Endodermal cell (in vitro differentiated cells): Measurements from ENCODE around the gene ATRN. TPM values are rescaled to one million over a fixed set of nuclear protein-coding genes. Genes with fewer than 3 reads are reported as not detected.

Source experiments
- DNase-seq: peaks from one replicate; pipeline ENCODE4 v3.0.0-alpha.2; 2017
- H3K27ac ChIP-seq: 2 replicates; pipeline ENCODE4 v1.5.1; 2013; ENCODE audit warnings: mild to moderate bottlenecking, low read depth, low read length, moderate library complexity
- H3K27me3 ChIP-seq: 2 replicates; pipeline ENCODE4 v1.6.1; 2013; ENCODE audit warnings: mild to moderate bottlenecking, low read length, moderate library complexity; ENCODE audit not compliant: insufficient read depth, control insufficient read depth, poor library complexity, severe bottlenecking
- H3K36me3 ChIP-seq: 2 replicates; pipeline ENCODE4 v1.7.0; 2013; ENCODE audit warnings: mild to moderate bottlenecking, low read length, moderate library complexity; ENCODE audit not compliant: control insufficient read depth, insufficient read depth
- H3K4me1 ChIP-seq: one replicate; pipeline ENCODE4 v1.7.0; 2013; ENCODE audit warnings: low read length; ENCODE audit not compliant: control insufficient read depth, insufficient read depth
- H3K4me3 ChIP-seq: 2 replicates; pipeline ENCODE4 v1.5.1; 2013; ENCODE audit warnings: mild to moderate bottlenecking, low read length, moderate library complexity
- H3K9ac ChIP-seq: 2 replicates; pipeline ENCODE4 v1.6.1; 2013; ENCODE audit warnings: mild to moderate bottlenecking, low read length, moderate library complexity; ENCODE audit not compliant: poor library complexity, severe bottlenecking; ENCODE audit errors: extremely low read depth
- H3K9me3 ChIP-seq: 2 replicates; pipeline ENCODE4 v1.6.1; 2013; ENCODE audit warnings: mild to moderate bottlenecking, low read length, moderate library complexity; ENCODE audit not compliant: control insufficient read depth
- H3K27ac Mint-ChIP-seq: 2 replicates; pipeline ENCODE4 v1.8.0; 2020; ENCODE audit warnings: mixed read lengths
- H3K27me3 Mint-ChIP-seq: 2 replicates; pipeline ENCODE4 v1.8.0; 2021; ENCODE audit warnings: mild to moderate bottlenecking, mixed read lengths; ENCODE audit not compliant: insufficient read depth
- H3K36me3 Mint-ChIP-seq: 2 replicates; pipeline ENCODE4 v1.8.0; 2020; ENCODE audit warnings: low read depth, mixed read lengths
- H3K4me1 Mint-ChIP-seq: 2 replicates; pipeline ENCODE4 v1.8.0; 2020; ENCODE audit warnings: mixed read lengths
- H3K4me3 Mint-ChIP-seq: 2 replicates; pipeline ENCODE4 v1.8.0; 2020; ENCODE audit warnings: mild to moderate bottlenecking, moderate library complexity, mixed read lengths
- H3K9me3 Mint-ChIP-seq: 2 replicates; pipeline ENCODE4 v1.8.0; 2020; ENCODE audit warnings: mild to moderate bottlenecking, mixed read lengths
- CTCF ChIP-seq: fragments of 200-600 bp; sonication (generic); conservative IDR thresholded peaks from 2 replicates; pipeline ENCODE4 v1.5.0; 2021; ENCODE audit warnings: antibody characterized with exemption, mild to moderate bottlenecking
- WGBS, 2 experiments: methylation state at CpG; one replicate each; pipeline versions ENCODE4 v1.1.5 to v1.1.7; 2013; ENCODE audit warnings: missing lambda C conversion rate in 2 of 2, mixed read lengths in 1 of 2; ENCODE audit not compliant: insufficient coverage in 1 of 2, insufficient read length in 1 of 2; 5-methylcytosine and 5-hydroxymethylcytosine counted together
- total RNA-seq, 2 donors: library from RNA; stranded (reverse); fragmentation: NEBNext Ultra II Directional in 1 of 2; extraction: Animal tissue kit (Norgen Biotek cat#: 25700) in 1 of 2; gene quantifications; 2 replicates in 1 of 2; 3 replicates in 1 of 2; pipeline ENCODE4 v1.2.1, GENCODE V29; 2021

Gene ATRN
- total RNA-seq, 2 donors from 2014 or later = 27.4 to 31.2 TPM

GRCh38 chr20:3547906-3548305, 77.1 kb downstream of the ATRN start:
- Mint-ChIP-seq H3K36me3 (peaks cover 12% of the 10 kb centered on the region), H3K4me3 (no peak overlapping the region), H3K27ac (no peak overlapping the region), H3K9me3 (no peaks in the 10 kb centered on the region), H3K4me1 (no peaks in the 10 kb centered on the region), H3K27me3 (no peaks in the 10 kb centered on the region)
- Histone ChIP-seq H3K9ac (no peak overlapping the region), H3K9me3 (no peaks in the 10 kb centered on the region), H3K4me1 (no peaks in the 10 kb centered on the region), H3K4me3 (no peak overlapping the region), H3K36me3 (peaks cover 5% of the 10 kb centered on the region), H3K27ac (no peak overlapping the region), H3K27me3 (no peaks in the 10 kb centered on the region)
- no peak for TF ChIP-seq CTCF
- WGBS, 2 experiments = no CpG with 5 or more reads among the region's 1 CpG
- DNase-seq = no peak

GRCh38 chr20:3550837-3551236, 80.0 kb downstream of the ATRN start:
- H3K27me3 Mint-ChIP-seq = no peaks in the 10 kb centered on the region
- WGBS, 2 experiments = 74 to 75% methylated on average over 1 of the region's 1 CpG
- H3K9me3 ChIP-seq = no peaks in the 10 kb centered on the region
- H3K27ac ChIP-seq = no peak overlapping the region
- peaks cover 5% of the 10 kb centered on the region for H3K36me3 ChIP-seq
- H3K9ac ChIP-seq = no peak overlapping the region
- no peak for DNase-seq
- H3K4me1 ChIP-seq = no peaks in the 10 kb centered on the region
- no peak for TF ChIP-seq CTCF
- no peak overlapping the region for H3K27ac Mint-ChIP-seq
- no peaks in the 10 kb centered on the region for H3K27me3 ChIP-seq
- peaks cover 17% of the 10 kb centered on the region for H3K36me3 Mint-ChIP-seq
- no peaks in the 10 kb centered on the region for H3K9me3 Mint-ChIP-seq
- H3K4me1 Mint-ChIP-seq = no peaks in the 10 kb centered on the region
- H3K4me3 ChIP-seq = no peak overlapping the region
- no peak overlapping the region for H3K4me3 Mint-ChIP-seq

GRCh38 chr20:3551681-3552434, 81.0 kb downstream of the ATRN start:
- peaks cover 5% of the 10 kb centered on the region for H3K36me3 ChIP-seq
- no peak overlapping the region for H3K9ac ChIP-seq
- no peaks in the 10 kb centered on the region for H3K27me3 ChIP-seq
- no peak overlapping the region for H3K27ac Mint-ChIP-seq
- no peak for TF ChIP-seq CTCF
- no peak overlapping the region for H3K4me3 ChIP-seq
- peaks cover 15% of the 10 kb centered on the region for H3K36me3 Mint-ChIP-seq
- H3K4me1 Mint-ChIP-seq = no peaks in the 10 kb centered on the region
- no peak for DNase-seq
- H3K9me3 Mint-ChIP-seq = no peaks in the 10 kb centered on the region
- H3K27me3 Mint-ChIP-seq = no peaks in the 10 kb centered on the region
- H3K9me3 ChIP-seq = no peaks in the 10 kb centered on the region
- H3K27ac ChIP-seq = no peak overlapping the region
- no peak overlapping the region for H3K4me3 Mint-ChIP-seq
- no peaks in the 10 kb centered on the region for H3K4me1 ChIP-seq
